ENCODE results near the gene SNAPC2.

Gene SNAPC2

GRCh38 chr19:7968796-7969554, 48.8 kb downstream of the SNAPC2 start:
- CTCF ChIA-PET, result no interaction called here
- POLR2A ChIA-PET, result no interaction called here
- no peak for DNase-seq (ENCODE audit: extremely low spot score)
- TF ChIP-seq BHLHE40 (IDR thresholded peaks at IDR 0.05; ENCODE audit: borderline replicate concordance) (no peak), L3MBTL2 (conservative IDR thresholded peaks at IDR 0.05) (no peak), FOXK2 (IDR thresholded peaks at IDR 0.05) (no peak), LEF1 (IDR thresholded peaks at IDR 0.05; ENCODE audit: borderline replicate concordance) (no peak), SP1 (IDR thresholded peaks at IDR 0.05) (no peak)

DNA sequence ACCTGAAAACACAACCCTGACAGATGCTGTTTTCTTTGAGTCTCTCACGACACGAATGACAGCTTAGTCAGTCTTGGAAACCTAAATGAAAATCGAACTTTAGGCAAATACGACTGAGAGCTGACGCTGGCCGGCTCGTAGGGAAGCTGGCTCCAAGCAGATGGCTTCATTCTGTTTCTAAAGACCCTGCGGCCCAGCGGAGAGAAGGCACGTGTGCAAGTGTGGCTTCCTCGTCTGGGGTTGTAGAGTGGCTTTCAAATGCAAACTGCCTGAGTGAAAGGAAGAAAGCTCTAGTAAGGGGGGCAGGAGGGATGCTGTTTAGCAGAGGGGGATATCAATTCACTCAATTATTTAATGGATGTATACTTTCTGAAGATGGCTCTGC, 49.4 kb downstream of the SNAPC2 start:
- POLR2A ChIA-PET, result no interaction called here

DNA sequence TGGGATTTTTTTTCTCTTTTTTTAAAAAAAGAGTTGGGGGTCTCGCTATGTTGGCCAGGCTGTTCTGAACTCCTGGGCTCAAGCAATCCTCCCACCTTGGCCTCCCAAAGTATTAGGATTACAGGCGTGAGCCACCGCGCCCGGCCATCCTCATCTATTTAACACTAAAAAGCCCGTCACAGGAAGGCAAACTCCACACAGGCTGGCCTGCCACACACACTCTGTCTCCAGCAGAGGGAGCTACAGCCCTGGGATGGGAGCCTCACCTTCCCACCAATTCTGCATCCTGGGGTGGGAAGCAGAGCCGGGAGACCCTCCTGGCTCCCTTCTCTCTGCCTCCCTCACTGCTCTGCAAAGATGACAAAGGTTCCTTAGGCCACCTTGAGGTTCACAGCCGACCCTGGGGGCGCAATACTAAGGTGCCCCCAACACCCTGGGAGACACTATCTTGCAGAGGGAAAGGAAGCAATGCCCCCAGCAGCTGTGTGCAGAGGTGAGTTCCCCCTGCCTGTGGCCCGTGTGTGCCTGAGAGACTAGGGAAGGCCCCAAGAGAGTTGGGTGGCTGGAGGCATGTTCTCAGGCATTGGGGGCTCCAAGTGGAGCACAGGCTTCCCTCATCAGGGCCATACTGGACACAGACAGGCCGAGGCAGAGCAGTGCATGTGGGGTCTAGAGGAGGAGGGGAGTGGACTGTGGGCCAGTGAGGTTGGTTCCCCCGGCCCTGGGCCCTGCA, 50.7 kb downstream of the SNAPC2 start:
- POLR2A ChIA-PET, result interaction anchor here (1.0 kb wide), 1 partner anchor 35 kb away, joined by 7 read pairs; the partner anchor contains the start of gene ELAVL1
- CTCF ChIA-PET, result interaction anchor here (0.6 to 1.3 kb wide), 7 partner anchors 10 to 333 kb away, joined by 3 to 7 read pairs (median 3); partner anchors contain the start of gene TIMM44
- peak; percentile 77 for DNase-seq (ENCODE audit: extremely low spot score)
- TF ChIP-seq CTBP1 (IDR thresholded peaks at IDR 0.05; ENCODE audit: borderline replicate concordance), result no peak
- peak; percentile 44; the same call in 1 of the 2 replicates for TF ChIP-seq HDGF (IDR thresholded peaks at IDR 0.05; ENCODE audit: borderline replicate concordance)

More for the DNA sequence above, 49.4 kb downstream of the SNAPC2 start:
- TF ChIP-seq SP1 (IDR thresholded peaks at IDR 0.05), result no peak
- TF ChIP-seq ARNT (IDR thresholded peaks at IDR 0.05), result no peak
- no peak for TF ChIP-seq FOXK2 (IDR thresholded peaks at IDR 0.05)
- TF ChIP-seq ZNF384 (IDR thresholded peaks at IDR 0.05), result no peak
- no peak for TF ChIP-seq ELF4 (IDR thresholded peaks at IDR 0.05)
- no peak for TF ChIP-seq SUZ12 (IDR thresholded peaks at IDR 0.05)
- TF ChIP-seq CTBP1 (IDR thresholded peaks at IDR 0.05; ENCODE audit: borderline replicate concordance), result no peak
- no peak for TF ChIP-seq TARDBP (IDR thresholded peaks at IDR 0.05)
- no peak for TF ChIP-seq LEF1 (IDR thresholded peaks at IDR 0.05; ENCODE audit: borderline replicate concordance)
- TF ChIP-seq BHLHE40 (IDR thresholded peaks at IDR 0.05; ENCODE audit: borderline replicate concordance), result no peak
- no peak for TF ChIP-seq PKNOX1 (IDR thresholded peaks at IDR 0.05)
- no peak for TF ChIP-seq HDGF (IDR thresholded peaks at IDR 0.05; ENCODE audit: borderline replicate concordance)
- TF ChIP-seq FOXM1 (IDR thresholded peaks at IDR 0.05; ENCODE audit: borderline replicate concordance), result no peak
- TF ChIP-seq FOXA1 (IDR thresholded peaks at IDR 0.05), result no peak
- no peak for TF ChIP-seq L3MBTL2 (conservative IDR thresholded peaks at IDR 0.05)
- no peak for TF ChIP-seq NFRKB (IDR thresholded peaks at IDR 0.05)
- CTCF ChIA-PET, result no interaction called here
- DNase-seq (ENCODE audit: extremely low spot score), result no peak

GRCh38 chr19:7971553-7972520, 51.7 kb downstream of the SNAPC2 start:
- TF ChIP-seq FOXK2 (IDR thresholded peaks at IDR 0.05) (no peak), BHLHE40 (IDR thresholded peaks at IDR 0.05; ENCODE audit: borderline replicate concordance) (no peak), CTBP1 (IDR thresholded peaks at IDR 0.05; ENCODE audit: borderline replicate concordance) (no peak), FOXA1 (IDR thresholded peaks at IDR 0.05) (no peak), LEF1 (IDR thresholded peaks at IDR 0.05; ENCODE audit: borderline replicate concordance) (no peak), ELF4 (IDR thresholded peaks at IDR 0.05) (no peak), PKNOX1 (IDR thresholded peaks at IDR 0.05) (no peak), ARNT (IDR thresholded peaks at IDR 0.05) (no peak), TARDBP (IDR thresholded peaks at IDR 0.05) (no peak), SP1 (IDR thresholded peaks at IDR 0.05) (no peak), HDGF (IDR thresholded peaks at IDR 0.05; ENCODE audit: borderline replicate concordance) (no peak)
- POLR2A ChIA-PET, result no interaction called here
- CTCF ChIA-PET, result interaction anchor here (1.1 kb wide), 1 partner anchor 11 kb away, joined by 3 read pairs; no protein-coding TSS in a partner anchor
- DNase-seq (ENCODE audit: extremely low spot score), result no peak

All from HEK293T (cell line).